Mammary epithelial cell (primary cell): ENCODE data around the gene TTI1.

ENCODE experiments used
- CTCF ChIP-seq, 2 donors: IDR thresholded peaks in 1 of 2; conservative IDR thresholded peaks in 1 of 2; 2 replicates each; pipeline ENCODE4 v1.5.1; 2011 to 2012; ENCODE audit warnings: inconsistent platforms in 2 of 2, low read length in 2 of 2, mild to moderate bottlenecking in 2 of 2, control low read depth in 1 of 2, low read depth in 1 of 2; ENCODE audit not compliant: insufficient read depth in 1 of 2; ENCODE audit errors: extremely low read depth in 1 of 2
- EZH2 ChIP-seq: IDR thresholded peaks from 2 replicates; pipeline ENCODE4 v1.6.1; 2012; ENCODE audit warnings: low read length, inconsistent platforms, borderline replicate concordance

GRCh38 chr20:38065764-38066375 is 32.6 kb upstream of the TTI1 start:
- TF ChIP-seq CTCF (conservative IDR thresholded peaks at IDR 0.05 in 1 of 2, IDR thresholded peaks at IDR 0.05 in 1 of 2; ENCODE audit: extremely low read depth in 1 of 2, insufficient read depth in 1 of 2, low read depth in 1 of 2, low read length in 2 of 2), result no peak
- no peak for TF ChIP-seq EZH2
